Aorta (tissue), 5 donors: ENCODE measurements around the gene ABI3BP. TPM values are rescaled to one million over a fixed set of nuclear protein-coding genes. Genes with fewer than 3 reads are reported as not detected.

Source experiments
- ATAC-seq: fragments of 200-7000 bp; cut with Tn5 transposase; one replicate; pipeline ENCODE4 v1.9.1; 2022; ENCODE audit warnings: moderate library complexity; ENCODE audit not compliant: low FRiP score
- DNase-seq, 2 donors: peaks; one replicate each; pipeline ENCODE4 v3.0.0-alpha.2; 2020
- H3K27ac ChIP-seq, 2 donors: one replicate each; pipeline ENCODE4 v1.5.1; 2013; ENCODE audit warnings: low read length in 2 of 2, mild to moderate bottlenecking in 2 of 2, moderate library complexity in 2 of 2, control low read depth in 1 of 2, inconsistent platforms in 1 of 2, low read depth in 1 of 2
- H3K27me3 ChIP-seq, 2 donors: one replicate each; pipeline ENCODE4 v1.6.1; 2013; ENCODE audit warnings: control low read depth in 1 of 2, low read length in 1 of 2, mild to moderate bottlenecking in 1 of 2, moderate library complexity in 1 of 2; ENCODE audit not compliant: insufficient read depth in 2 of 2, control insufficient read depth in 1 of 2
- H3K36me3 ChIP-seq, 2 donors: one replicate each; pipeline ENCODE4 v1.6.1; 2013; ENCODE audit warnings: control low read depth in 1 of 2, low read length in 1 of 2, mild to moderate bottlenecking in 1 of 2; ENCODE audit not compliant: insufficient read depth in 2 of 2, control insufficient read depth in 1 of 2
- H3K4me1 ChIP-seq, 2 donors: one replicate each; pipeline ENCODE4 v1.6.1; 2013; ENCODE audit warnings: low read length in 2 of 2, control low read depth in 1 of 2, mild to moderate bottlenecking in 1 of 2, moderate library complexity in 1 of 2; ENCODE audit not compliant: insufficient read depth in 2 of 2, control insufficient read depth in 1 of 2
- H3K4me3 ChIP-seq, 2 donors: one replicate each; pipeline ENCODE4 v1.5.1; 2013; ENCODE audit warnings: low read length in 2 of 2, control low read depth in 1 of 2, mild to moderate bottlenecking in 1 of 2
- H3K9me3 ChIP-seq: one replicate; pipeline ENCODE4 v1.6.1; 2013; ENCODE audit warnings: mild to moderate bottlenecking, low read length; ENCODE audit not compliant: control insufficient read depth
- WGBS, 2 donors: extraction: QIAGEN DNeasy Blood & Tissue Kit; methylation state at CpG; one replicate each; pipeline ENCODE4 v1.1.7; 2013; 5-methylcytosine and 5-hydroxymethylcytosine counted together
- intact Hi-C, 2 donors: fragments of 100-400 bp; cut with DNase I; formaldehyde crosslinking; loops; one replicate each; pipeline versions ENCODE4 v1.14.2 to v1.15.0; 2022
- polyA plus RNA-seq, 2 donors: library from polyadenylated mRNA; stranded (reverse); fragments of 200-250 nt; gene quantifications; one replicate each; pipeline ENCODE4 v1.2.3, GENCODE V29; 2013
- total RNA-seq, 2 donors: library from RNA; stranded (reverse); fragmentation: NEBNext Ultra II Directional; extraction: Animal tissue kit (Norgen Biotek cat#: 25700); gene quantifications; one replicate each; pipeline ENCODE4 v1.2.1, GENCODE V29; 2021
- donor health status: healthy with polysubstance abuse.
- donor health status: Bipolar disorder and iron deficiency.
- donor health status: DM: no; HTN: no; CAD: no.
- donor health status: DM: no; HTN: no; CAD: no.
- donor health status: DM: yes; HTN: yes; CAD: no.

ABI3BP gene
- total and polyA plus RNA-seq, 4 donors = 4.6 to 389 (median 115) TPM

GRCh38 chr3:100941451-100941850 lies 51.8 kb downstream of the ABI3BP start:
- no peak overlapping the region for H3K27ac ChIP-seq
- intact Hi-C loops = no loop called here
- ATAC-seq (no peak), DNase-seq (no peak)
- H3K36me3 ChIP-seq = no peaks in the 10 kb centered on the region
- no peaks in the 10 kb centered on the region for H3K4me1 ChIP-seq
- H3K9me3 ChIP-seq = no peaks in the 10 kb centered on the region
- no peaks in the 10 kb centered on the region for H3K27me3 ChIP-seq
- H3K4me3 ChIP-seq = no peak overlapping the region
- 49 to 57% methylated on average over 2 of the region's 2 CpGs for WGBS, 2 donors

- ATAC-seq (no peak), DNase-seq (no peak)
- H3K4me1 ChIP-seq = no peaks in the 10 kb centered on the region
- intact Hi-C loops = no loop called here
- no peak overlapping the region for H3K27ac ChIP-seq
- no peaks in the 10 kb centered on the region for H3K36me3 ChIP-seq
- H3K27me3 ChIP-seq = no peaks in the 10 kb centered on the region
- H3K4me3 ChIP-seq = no peak overlapping the region
- H3K9me3 ChIP-seq = no peaks in the 10 kb centered on the region
- 68 to 74% methylated on average over 2 of the region's 2 CpGs for WGBS, 2 donors
Measured at GRCh38 chr3:100941041-100941440, 52.2 kb downstream of the ABI3BP start.

- Histone ChIP-seq H3K27me3 (no peaks in the 10 kb centered on the region), H3K27ac (no peak overlapping the region), H3K4me1 (no peaks in the 10 kb centered on the region), H3K9me3 (no peaks in the 10 kb centered on the region), H3K36me3 (no peaks in the 10 kb centered on the region), H3K4me3 (no peak overlapping the region)
- 68 to 79% methylated on average over 1 of the region's 1 CpG for WGBS, 2 donors
- intact Hi-C loops = no loop called here
- ATAC-seq = no peak
- no peak for DNase-seq
Measured at GRCh38 chr3:100936931-100937330, 56.3 kb downstream of the ABI3BP start.

GRCh38 chr3:100932491-100932890 lies 60.7 kb downstream of the ABI3BP start:
- ATAC-seq (no peak), DNase-seq (no peak)
- H3K4me3 ChIP-seq = no peak overlapping the region
- intact Hi-C loops = no loop called here
- no peaks in the 10 kb centered on the region for H3K36me3 ChIP-seq
- no peaks in the 10 kb centered on the region for H3K9me3 ChIP-seq
- 77 to 84% methylated on average over 4 of the region's 4 CpGs for WGBS, 2 donors
- H3K27me3 ChIP-seq = no peaks in the 10 kb centered on the region
- no peak overlapping the region for H3K27ac ChIP-seq
- H3K4me1 ChIP-seq = no peaks in the 10 kb centered on the region

- Histone ChIP-seq H3K4me3 (no peak overlapping the region), H3K36me3 (no peaks in the 10 kb centered on the region), H3K9me3 (no peaks in the 10 kb centered on the region), H3K27me3 (no peaks in the 10 kb centered on the region), H3K4me1 (no peaks in the 10 kb centered on the region), H3K27ac (no peak overlapping the region)
- intact Hi-C loops = no loop called here
- peak; percentile 76 for ATAC-seq
- DNase-seq = no peak
- 49 to 53% methylated on average over 6 of the region's 6 CpGs for WGBS, 2 donors
Measured at GRCh38 chr3:100928638-100929428, 64.4 kb downstream of the ABI3BP start.

GRCh38 chr3:100927775-100928174 lies 65.4 kb downstream of the ABI3BP start:
- DNase-seq (no peak), ATAC-seq (no peak)
- no peaks in the 10 kb centered on the region for H3K27me3 ChIP-seq
- intact Hi-C loops = no loop called here
- no peaks in the 10 kb centered on the region for H3K36me3 ChIP-seq
- H3K4me1 ChIP-seq = no peaks in the 10 kb centered on the region
- H3K4me3 ChIP-seq = no peak overlapping the region
- no peak overlapping the region for H3K27ac ChIP-seq
- no peaks in the 10 kb centered on the region for H3K9me3 ChIP-seq

- H3K4me1 ChIP-seq = no peaks in the 10 kb centered on the region
- no peak for ATAC-seq
- H3K27me3 ChIP-seq = no peaks in the 10 kb centered on the region
- no peaks in the 10 kb centered on the region for H3K36me3 ChIP-seq
- no peak for DNase-seq
- WGBS, 2 donors = 34 to 41% methylated on average over 10 of the region's 10 CpGs
- H3K9me3 ChIP-seq = no peaks in the 10 kb centered on the region
- no peak overlapping the region for H3K4me3 ChIP-seq
- no peak overlapping the region for H3K27ac ChIP-seq
- intact Hi-C loops = no loop called here
Measured at GRCh38 chr3:100915706-100916495, 77.3 kb downstream of the ABI3BP start.

GRCh38 chr3:100913870-100914648 lies 79.2 kb downstream of the ABI3BP start:
- ATAC-seq (peak; percentile 73), DNase-seq (peak; percentile 65 to 73)
- no peaks in the 10 kb centered on the region for H3K36me3 ChIP-seq
- H3K9me3 ChIP-seq = no peaks in the 10 kb centered on the region
- H3K27ac ChIP-seq = no peak overlapping the region
- no peaks in the 10 kb centered on the region for H3K4me1 ChIP-seq
- H3K27me3 ChIP-seq = no peaks in the 10 kb centered on the region
- intact Hi-C loops = no loop called here
- H3K4me3 ChIP-seq = no peak overlapping the region
- WGBS, 2 donors = 73% methylated on average over 5 of the region's 5 CpGs
